Fibroblast of peridontal ligament (primary cell): Measurements from ENCODE around the gene DHDH.

Experiments
- DNase-seq: peaks from one replicate; pipeline ENCODE4 v3.0.0-alpha.2; 2010; ENCODE audit errors: extremely low read depth

DHDH gene

DNA sequence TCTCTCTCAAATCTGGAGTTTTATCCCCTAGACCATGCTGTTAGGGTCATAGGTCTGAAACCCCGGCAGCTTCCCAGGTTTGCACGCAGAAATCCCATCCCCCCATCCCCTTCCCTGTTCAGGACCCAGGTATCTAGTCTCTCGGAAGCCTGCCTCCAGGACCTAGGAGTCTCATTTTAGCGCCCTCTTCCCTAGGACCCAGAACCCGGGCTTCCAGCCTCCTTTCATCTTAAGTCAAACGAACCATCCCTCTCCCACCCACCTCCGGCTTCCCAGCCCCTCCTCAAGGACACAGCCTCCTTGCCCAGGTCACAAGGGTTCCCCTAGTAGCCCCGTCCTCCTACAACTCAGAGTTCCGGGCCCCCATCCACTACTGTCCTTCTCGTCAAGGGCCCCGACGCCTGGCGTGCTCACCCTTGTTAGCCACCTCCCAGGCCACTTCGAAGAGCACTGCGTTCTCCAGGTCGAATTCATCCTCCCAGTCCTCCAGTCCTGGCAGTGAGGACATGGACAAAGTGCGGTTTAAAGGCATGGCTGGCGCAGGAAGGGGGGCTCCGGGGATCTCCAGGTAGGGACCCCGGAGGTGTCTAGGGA is 59.2 kb downstream of the DHDH start:
- no peak for DNase-seq

DNA sequence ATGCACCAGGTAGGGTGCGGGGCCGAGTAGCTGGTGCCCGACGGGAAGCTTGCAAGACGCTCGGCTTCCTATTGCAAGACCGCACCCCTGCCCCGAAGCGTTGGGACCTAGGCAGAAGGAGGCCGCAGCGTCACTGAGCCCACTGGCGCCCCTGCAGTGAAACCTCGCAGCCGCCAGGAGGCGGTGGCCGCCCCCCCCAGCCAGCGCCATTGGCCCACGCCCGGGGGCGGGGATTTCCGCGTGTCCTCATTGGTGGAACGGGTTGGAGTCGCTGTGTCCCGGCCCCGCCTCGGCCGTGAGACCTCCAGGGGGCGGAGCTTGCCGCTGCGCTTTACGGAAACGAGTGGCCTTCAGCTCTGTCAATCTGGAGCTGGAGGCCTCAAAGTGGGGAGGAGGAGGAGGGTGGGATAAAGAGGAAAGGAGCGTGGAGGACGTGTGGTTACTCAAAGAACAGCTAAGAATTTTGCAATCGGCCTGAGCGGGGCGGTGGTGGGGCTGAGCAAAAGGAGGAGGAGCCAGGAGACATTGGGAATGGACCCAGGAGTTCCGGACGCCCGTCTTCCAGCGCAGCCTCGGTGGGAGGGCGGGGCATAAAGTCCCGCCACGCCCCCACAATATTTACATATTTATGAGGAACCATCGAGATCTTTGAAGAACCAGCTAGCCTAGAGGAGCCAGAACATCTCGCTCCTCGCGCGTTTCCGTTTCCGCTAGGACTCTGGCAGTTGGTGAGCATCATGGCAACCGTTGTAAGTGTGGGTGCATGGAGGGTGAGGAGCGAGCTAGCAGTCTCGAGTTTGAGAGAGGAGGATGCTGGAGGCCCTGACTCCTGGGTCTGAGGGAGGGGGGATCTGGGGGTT is 59.9 kb downstream of the DHDH start, which contains the start of the genes GYS1 and RUVBL2:
GYS1 (minus strand) TSS at position 135 of the 860 bp plus-strand sequence. CDS start 197 bp downstream, outside the sequence.
RUVBL2 (plus strand) TSS at position 713 of the 860 bp plus-strand sequence; CDS start at position 738, 25 bp downstream.
- peak; percentile 99 for DNase-seq

DNA sequence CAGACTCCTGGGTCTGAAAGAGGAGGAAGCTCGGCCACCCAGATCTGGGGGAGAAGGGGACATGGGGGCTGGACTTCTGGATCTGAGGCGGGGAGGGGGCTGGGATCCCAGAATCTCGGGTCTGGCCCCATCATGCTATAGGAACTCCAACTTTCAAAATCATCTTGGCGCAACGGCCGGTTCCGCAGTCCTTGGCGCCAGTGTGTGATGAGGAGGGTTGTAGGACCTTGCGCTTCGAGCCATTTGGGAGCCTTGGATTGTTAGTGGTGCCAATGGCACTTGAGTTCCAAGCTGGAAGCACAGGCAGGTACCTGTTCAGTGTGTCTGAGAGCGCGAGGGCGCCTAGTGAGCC is 60.5 kb downstream of the DHDH start:
- DNase-seq = no peak
